Breast epithelium (tissue), 4 donors: ENCODE measurements around the gene MGME1. TPM values are rescaled to one million over a fixed set of nuclear protein-coding genes. Genes with fewer than 3 reads are reported as not detected.

Experiments used
- DNase-seq, 2 donors: peaks; one replicate each; pipeline ENCODE4 v3.0.0-alpha.2; 2019; ENCODE audit warnings: low spot score in 2 of 2
- H3K27ac ChIP-seq, 2 donors: fragments of 200-600 bp; sonication (generic) in 1 of 2; one replicate each; pipeline ENCODE4 v1.5.1; 2016 to 2019; ENCODE audit warnings: mild to moderate bottlenecking in 1 of 2
- H3K27me3 ChIP-seq, 2 donors: fragments of 200-600 bp; sonication (generic) in 1 of 2; one replicate each; pipeline versions ENCODE4 v1.5.1 to v1.6.0; 2017 to 2019; ENCODE audit warnings: control low read depth in 1 of 2, mild to moderate bottlenecking in 1 of 2
- H3K36me3 ChIP-seq: fragments of 200-600 bp; one replicate; pipeline ENCODE4 v1.5.1; 2019
- H3K4me1 ChIP-seq, 2 donors: fragments of 200-600 bp; sonication (generic); one replicate each; pipeline ENCODE4 v1.5.1; 2016 to 2019; ENCODE audit warnings: control low read depth in 1 of 2
- H3K4me3 ChIP-seq, 3 donors: fragments of 200-600 bp; sonication (generic); 1 replicate in 2 of 3; 2 replicates in 1 of 3; pipeline ENCODE4 v1.5.1; 2016 to 2019; ENCODE audit warnings: mild to moderate bottlenecking in 3 of 3, moderate library complexity in 2 of 3
- H3K9me3 ChIP-seq, 2 donors: fragments of 200-600 bp; sonication (generic) in 1 of 2; one replicate each; pipeline ENCODE4 v1.5.1; 2016 to 2019; ENCODE audit warnings: control low read depth in 1 of 2
- POLR2A ChIP-seq: fragments of 450-650 bp; IDR thresholded peaks from one replicate; pipeline ENCODE4 v1.6.1; 2016; ENCODE audit warnings: antibody characterized with exemption, mild to moderate bottlenecking, moderate library complexity
- POLR2AphosphoS5 ChIP-seq, 3 donors: sonication (generic); formaldehyde crosslinking; IDR thresholded peaks; one replicate each; pipeline ENCODE4 v1.6.1; 2017; ENCODE audit warnings: antibody characterized with exemption in 3 of 3
- intact Hi-C: fragments of 100-400 bp; cut with DNase I; formaldehyde crosslinking; loops from one replicate; pipeline ENCODE4 v1.15.1; 2023; ENCODE audit warnings: low total_unique reads
- total RNA-seq, 3 donors: library from RNA; depleted of rRNA; stranded (reverse); fragments of >200 nt; gene quantifications; one replicate each; pipeline ENCODE4 v1.1.0, GENCODE V29; 2016
- TF ChIP-seq, protein P1 (sequence below), 3 donors: fragments of 450-650 bp; IDR thresholded peaks; one replicate each; pipeline ENCODE4 v1.5.1; 2016 to 2017; ENCODE audit warnings: antibody characterized with exemption in 3 of 3, mild to moderate bottlenecking in 3 of 3, moderate library complexity in 3 of 3

The MGME1 gene
- total RNA-seq, 3 donors from 2014 or later: 7.8 to 26.2 (median 18.7) TPM

DNA sequence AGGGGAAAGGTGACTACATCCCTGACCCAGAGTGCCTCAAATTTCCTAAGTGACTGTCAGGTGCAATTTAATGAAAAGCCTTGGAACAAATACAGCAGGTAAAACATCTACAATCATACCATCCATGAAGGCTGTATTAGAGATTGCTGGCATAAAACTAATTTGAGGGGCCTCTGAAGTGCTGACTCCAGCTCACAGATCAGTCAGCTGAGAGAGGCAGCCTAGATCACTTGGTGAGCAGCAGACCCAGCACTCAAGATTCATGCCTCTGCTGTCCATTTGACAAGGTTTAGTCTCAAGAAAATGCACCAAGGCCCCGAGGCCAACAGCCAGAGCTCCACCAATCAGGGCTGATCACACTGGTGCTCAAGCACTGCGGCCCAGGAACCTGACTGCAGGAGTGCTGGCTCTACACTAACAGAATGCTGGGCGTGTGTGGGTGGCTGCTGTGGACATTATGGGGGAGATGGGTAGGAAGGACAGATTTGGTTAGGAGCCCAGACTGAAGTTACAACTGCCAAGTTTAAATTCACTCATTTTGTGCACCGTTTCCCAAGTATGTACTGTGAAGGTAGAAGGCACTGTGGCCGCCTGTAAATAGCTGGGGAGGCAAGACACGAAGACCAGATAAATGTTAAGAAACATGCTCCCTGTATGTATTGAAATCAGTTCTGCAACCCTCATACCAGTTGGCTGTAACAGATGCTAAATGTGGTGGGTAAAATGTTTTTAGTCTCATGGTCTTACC, 28.4 kb upstream of the MGME1 start:
- H3K27me3 ChIP-seq: no peaks in the 10 kb centered on the region
- no peak for DNase-seq
- no peak overlapping the region for H3K4me3 ChIP-seq
- peaks cover 7% of the 10 kb centered on the region for H3K36me3 ChIP-seq
- intact Hi-C loops: no loop called here
- H3K27ac ChIP-seq: no peak overlapping the region
- H3K9me3 ChIP-seq: no peaks in the 10 kb centered on the region
- TF ChIP-seq POLR2AphosphoS5 (IDR thresholded peaks at IDR 0.05) (no peak), POLR2A (no peak)
- TF ChIP-seq, protein P1, sequence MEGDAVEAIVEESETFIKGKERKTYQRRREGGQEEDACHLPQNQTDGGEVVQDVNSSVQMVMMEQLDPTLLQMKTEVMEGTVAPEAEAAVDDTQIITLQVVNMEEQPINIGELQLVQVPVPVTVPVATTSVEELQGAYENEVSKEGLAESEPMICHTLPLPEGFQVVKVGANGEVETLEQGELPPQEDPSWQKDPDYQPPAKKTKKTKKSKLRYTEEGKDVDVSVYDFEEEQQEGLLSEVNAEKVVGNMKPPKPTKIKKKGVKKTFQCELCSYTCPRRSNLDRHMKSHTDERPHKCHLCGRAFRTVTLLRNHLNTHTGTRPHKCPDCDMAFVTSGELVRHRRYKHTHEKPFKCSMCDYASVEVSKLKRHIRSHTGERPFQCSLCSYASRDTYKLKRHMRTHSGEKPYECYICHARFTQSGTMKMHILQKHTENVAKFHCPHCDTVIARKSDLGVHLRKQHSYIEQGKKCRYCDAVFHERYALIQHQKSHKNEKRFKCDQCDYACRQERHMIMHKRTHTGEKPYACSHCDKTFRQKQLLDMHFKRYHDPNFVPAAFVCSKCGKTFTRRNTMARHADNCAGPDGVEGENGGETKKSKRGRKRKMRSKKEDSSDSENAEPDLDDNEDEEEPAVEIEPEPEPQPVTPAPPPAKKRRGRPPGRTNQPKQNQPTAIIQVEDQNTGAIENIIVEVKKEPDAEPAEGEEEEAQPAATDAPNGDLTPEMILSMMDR (IDR thresholded peaks at IDR 0.05): no peak
- H3K4me1 ChIP-seq: peaks cover 0 to 9% of the 10 kb centered on the region in 2 donors

DNA sequence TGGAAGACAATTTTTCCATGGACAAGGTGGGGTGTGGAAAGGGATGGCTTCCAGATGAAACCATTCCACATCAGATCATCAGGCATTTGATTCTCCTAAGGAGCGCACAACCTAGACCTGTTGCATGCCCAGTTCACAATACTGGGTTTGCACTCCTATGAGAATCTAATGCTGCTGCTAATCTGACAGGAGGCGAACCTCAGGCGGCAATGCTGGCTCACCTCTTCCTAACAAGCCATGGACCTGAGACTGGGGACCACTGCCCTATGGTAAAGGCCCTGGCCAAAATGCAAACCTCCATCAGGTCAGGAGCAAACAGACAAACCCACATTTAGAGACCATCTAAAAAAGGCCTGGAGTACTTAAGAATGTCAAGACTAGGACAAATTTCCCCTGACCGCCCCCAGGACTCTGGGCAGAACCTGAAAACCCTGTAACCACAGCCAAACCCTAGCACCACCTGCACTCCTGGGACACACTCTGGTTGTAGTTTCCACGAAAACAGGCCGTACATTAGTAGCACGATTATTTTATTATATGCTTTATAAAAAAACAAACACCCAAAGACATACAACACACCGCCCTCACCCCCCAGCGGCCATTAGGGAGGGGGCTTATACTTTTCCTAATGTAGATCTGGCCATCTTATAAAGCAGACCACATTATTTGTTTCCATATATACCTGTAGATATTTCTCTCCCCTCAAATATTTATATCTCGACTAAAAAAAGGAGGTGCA, 27.6 kb upstream of the MGME1 start:
- Histone ChIP-seq H3K4me3 (no peak overlapping the region), H3K36me3 (peaks cover 11% of the 10 kb centered on the region), H3K27ac (no peak overlapping the region), H3K27me3 (no peaks in the 10 kb centered on the region), H3K9me3 (no peaks in the 10 kb centered on the region), H3K4me1 (peaks cover 0 to 9% of the 10 kb centered on the region in 2 donors)
- intact Hi-C loops: no loop called here
- TF ChIP-seq POLR2A (no peak), POLR2AphosphoS5 (IDR thresholded peaks at IDR 0.05) (no peak)
- TF ChIP-seq, protein P1 (IDR thresholded peaks at IDR 0.05): no peak
- DNase-seq: no peak

DNA sequence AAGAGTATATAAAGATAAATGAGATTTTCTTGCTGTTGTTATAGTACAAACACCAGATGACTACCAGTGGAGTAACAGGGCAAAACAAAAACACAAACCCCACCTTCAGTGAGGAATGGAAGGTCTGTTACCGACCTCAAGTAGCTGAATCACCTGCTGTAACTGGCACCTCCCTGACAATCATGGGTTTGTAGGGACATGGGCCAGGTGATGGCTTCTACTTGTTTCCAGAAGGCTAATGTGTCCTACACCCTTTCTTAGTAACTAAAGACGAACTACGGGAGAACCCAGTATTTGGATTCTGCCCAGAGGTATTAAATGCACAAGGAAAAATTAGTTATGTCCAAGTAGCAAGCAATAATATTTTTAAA, 27.0 kb upstream of the MGME1 start:
- Histone ChIP-seq H3K4me1 (peaks cover 0 to 7% of the 10 kb centered on the region in 2 donors), H3K36me3 (peaks cover 11% of the 10 kb centered on the region), H3K4me3 (no peak overlapping the region), H3K27ac (no peak overlapping the region), H3K9me3 (no peaks in the 10 kb centered on the region), H3K27me3 (no peaks in the 10 kb centered on the region)
- TF ChIP-seq POLR2A (no peak), POLR2AphosphoS5 (IDR thresholded peaks at IDR 0.05) (no peak)
- TF ChIP-seq, protein P1 (IDR thresholded peaks at IDR 0.05): no peak
- intact Hi-C loops: no loop called here
- DNase-seq: no peak

DNA sequence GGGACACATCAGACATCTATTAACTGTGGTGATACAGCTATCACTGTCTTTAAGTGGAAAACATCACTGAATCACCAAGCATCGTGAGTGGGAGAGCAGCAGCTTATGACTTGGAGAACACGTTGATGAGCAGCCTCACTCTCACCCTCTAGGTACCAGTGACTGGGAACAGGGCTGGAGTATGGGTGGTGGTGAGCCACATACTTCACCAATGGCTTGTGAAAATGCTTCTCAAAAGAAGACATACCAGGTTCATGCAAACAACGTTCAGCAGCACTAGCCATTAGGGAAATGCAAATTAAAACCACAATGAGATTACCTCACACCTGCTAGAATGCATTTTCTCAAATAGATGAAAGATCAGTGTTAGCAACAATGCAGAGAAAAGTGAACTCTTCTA, 25.5 kb upstream of the MGME1 start:
- no peak for DNase-seq
- Histone ChIP-seq H3K36me3 (peaks cover 12% of the 10 kb centered on the region), H3K4me3 (no peak overlapping the region), H3K9me3 (no peaks in the 10 kb centered on the region), H3K27ac (no peak overlapping the region), H3K27me3 (no peaks in the 10 kb centered on the region), H3K4me1 (no peaks in the 10 kb centered on the region)
- no peak for TF ChIP-seq POLR2A
- TF ChIP-seq, protein P1 (IDR thresholded peaks at IDR 0.05): no peak
- TF ChIP-seq POLR2AphosphoS5 (IDR thresholded peaks at IDR 0.05): no peak
- intact Hi-C loops: no loop called here

DNA sequence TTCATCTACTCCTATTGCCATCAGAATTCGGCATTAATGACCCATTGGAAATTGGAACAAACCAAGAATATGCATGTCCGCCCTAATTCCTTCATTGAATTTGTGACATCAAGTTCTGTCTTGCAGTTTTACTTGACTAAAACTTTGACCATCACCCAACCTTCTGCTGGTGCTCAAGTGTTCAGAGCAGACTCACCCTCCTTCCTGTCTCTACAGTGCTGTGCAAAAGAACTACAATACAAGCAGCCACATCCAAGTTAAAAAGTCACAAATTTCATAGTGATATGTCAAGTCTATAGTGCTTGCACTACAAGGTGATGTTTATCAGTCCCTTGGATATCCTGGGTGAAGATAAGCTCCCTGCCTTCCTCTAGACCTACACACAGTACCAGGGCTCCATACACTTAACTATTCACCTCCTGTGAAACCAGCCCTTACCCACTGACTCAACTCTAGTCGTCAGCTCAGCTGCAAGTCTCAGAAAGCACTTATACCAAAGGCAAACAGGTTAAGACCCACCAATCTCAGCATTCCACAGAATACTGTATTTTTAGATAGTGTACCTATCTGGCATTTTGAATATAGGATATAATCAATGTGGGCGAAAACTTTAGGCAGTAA, 23.9 kb upstream of the MGME1 start:
- no peaks in the 10 kb centered on the region for H3K9me3 ChIP-seq
- H3K4me1 ChIP-seq: no peaks in the 10 kb centered on the region
- H3K36me3 ChIP-seq: peaks cover 17% of the 10 kb centered on the region
- no peak overlapping the region for H3K27ac ChIP-seq
- no peak overlapping the region for H3K4me3 ChIP-seq
- no peaks in the 10 kb centered on the region for H3K27me3 ChIP-seq
- TF ChIP-seq POLR2A (no peak), POLR2AphosphoS5 (IDR thresholded peaks at IDR 0.05) (no peak)
- TF ChIP-seq, protein P1 (IDR thresholded peaks at IDR 0.05): no peak
- no peak for DNase-seq
- intact Hi-C loops: no loop called here
